HL-60 (cell line): ENCODE data around the gene ERICH4.

Experiments used
- DNase-seq, 2 experiments: peaks; one replicate each; pipeline ENCODE4 v3.0.0-alpha.2; 2010 to 2020; ENCODE audit warnings: low read depth in 1 of 2, low spot score in 1 of 2
- H3K27ac ChIP-seq: fragments of 250-450 bp; sonication (Bioruptor Pico); replicated peaks from 2 replicates; pipeline ENCODE4 v1.5.1; 2020; ENCODE audit warnings: mild to moderate bottlenecking, moderate library complexity
- H3K27me3 ChIP-seq: fragments of 250-450 bp; sonication (Bioruptor Pico); 2 replicates; pipeline ENCODE4 v1.5.1; 2021; ENCODE audit warnings: mild to moderate bottlenecking, moderate library complexity; ENCODE audit not compliant: insufficient read depth, poor library complexity, severe bottlenecking
- H3K4me3 ChIP-seq: replicated peaks from 2 replicates; pipeline ENCODE4 v1.5.1; 2011; ENCODE audit warnings: mild to moderate bottlenecking, control low read depth, low read length; ENCODE audit not compliant: insufficient read depth
- CTCF ChIP-seq: IDR thresholded peaks from one replicate; pipeline ENCODE4 v1.5.1; 2011; ENCODE audit warnings: low read length, control low read depth, inconsistent platforms; ENCODE audit not compliant: insufficient read depth
- GABPA ChIP-seq: IDR thresholded peaks from 2 replicates; pipeline ENCODE4 v1.6.1; 2012; ENCODE audit warnings: low read depth
- POLR2AphosphoS5 ChIP-seq: IDR thresholded peaks from 2 replicates; pipeline ENCODE4 v1.6.1; 2012; ENCODE audit warnings: low read depth
- REST ChIP-seq: IDR thresholded peaks from 2 replicates; pipeline ENCODE4 v1.6.1; 2012; ENCODE audit warnings: low read depth; ENCODE audit not compliant: insufficient replicate concordance
- SPI1 ChIP-seq: IDR thresholded peaks from 2 replicates; pipeline ENCODE4 v1.6.1; 2012; ENCODE audit warnings: low read depth, mild to moderate bottlenecking, borderline replicate concordance

The ERICH4 gene

GRCh38 chr19:41476583-41476982 lies 33.6 kb downstream of the ERICH4 start:
- Histone ChIP-seq H3K4me3 (no peak overlapping the region), H3K27ac (no peak overlapping the region), H3K27me3 (peaks cover 4% of the 10 kb centered on the region)
- no peak for TF ChIP-seq REST
- DNase-seq = no peak

- Histone ChIP-seq H3K4me3 (no peak overlapping the region), H3K27me3 (peaks cover 4% of the 10 kb centered on the region), H3K27ac (no peak overlapping the region)
- TF ChIP-seq SPI1 (no peak), POLR2AphosphoS5 (no peak), REST (no peak), CTCF (no peak), GABPA (no peak)
- DNase-seq = no peak
These were observed 35.2 kb downstream of the ERICH4 start for GRCh38 chr19:41478171-41478570.

GRCh38 chr19:41478875-41479756 lies 36.2 kb downstream of the ERICH4 start:
- no peak for DNase-seq
- H3K4me3 ChIP-seq = no peak overlapping the region
- H3K27me3 ChIP-seq = peaks cover 4% of the 10 kb centered on the region
- H3K27ac ChIP-seq = no peak overlapping the region
- TF ChIP-seq POLR2AphosphoS5 (no peak), GABPA (no peak), REST (no peak), CTCF (no peak), SPI1 (no peak)
